ENCODE results near the gene PRPF8.

GRCh38 chr17:1729966-1730325, 45.3 kb upstream of the PRPF8 start:
- TF ChIP-seq CTCF (IDR thresholded peaks at IDR 0.05; ENCODE audit: low read length) (no peak), EZH2 (IDR thresholded peaks at IDR 0.05; ENCODE audit: borderline replicate concordance, low read length) (no peak)
